Tibial nerve (tissue), 4 donors: Measurements from ENCODE around the gene SLC6A8. TPM values are rescaled to one million over a fixed set of nuclear protein-coding genes. Genes with fewer than 3 reads are reported as not detected.
A peak's percentile ranks its signal among the peaks of the same experiment; 100 is the strongest.

Experiments used
- DNase-seq, 2 donors: peaks; one replicate each; pipeline ENCODE4 v3.0.0-alpha.2; 2019; ENCODE audit warnings: low spot score in 2 of 2
- H3K27ac ChIP-seq, 4 donors: fragments of 200-600 bp; sonication (generic) in 3 of 4; one replicate each; pipeline ENCODE4 v1.5.1; 2017 to 2019; ENCODE audit warnings: mild to moderate bottlenecking in 1 of 4
- H3K27me3 ChIP-seq, 2 donors: fragments of 200-600 bp; sonication (generic) in 1 of 2; one replicate each; pipeline versions ENCODE4 v1.5.1 to v1.6.0; 2017 to 2019
- H3K36me3 ChIP-seq, 3 donors: fragments of 200-600 bp; sonication (generic); one replicate each; pipeline ENCODE4 v1.5.1; 2018 to 2019
- H3K4me1 ChIP-seq, 4 donors: fragments of 200-600 bp; sonication (generic) in 3 of 4; one replicate each; pipeline ENCODE4 v1.5.1; 2017 to 2019
- H3K4me3 ChIP-seq, 4 donors: fragments of 200-600 bp; sonication (generic) in 3 of 4; one replicate each; pipeline ENCODE4 v1.5.1; 2017 to 2019; ENCODE audit warnings: mild to moderate bottlenecking in 1 of 4, moderate library complexity in 1 of 4
- H3K9me3 ChIP-seq, 4 donors: fragments of 200-600 bp; sonication (generic) in 3 of 4; one replicate each; pipeline ENCODE4 v1.5.1; 2017 to 2019
- CTCF ChIP-seq, 5 experiments: fragments of 200-600 bp in 3 of 5; fragments of 450-650 bp in 2 of 5; sonication (generic) in 3 of 5; IDR thresholded peaks; one replicate each; pipeline ENCODE4 v1.5.1; 2016 to 2019; ENCODE audit warnings: antibody characterized with exemption in 5 of 5, mild to moderate bottlenecking in 3 of 5, moderate library complexity in 2 of 5
- EP300 ChIP-seq, 2 donors: sonication (generic); formaldehyde crosslinking; IDR thresholded peaks; one replicate each; pipeline ENCODE4 v1.6.1; 2017; ENCODE audit warnings: antibody characterized with exemption in 2 of 2, mild to moderate bottlenecking in 1 of 2
- POLR2A ChIP-seq, 2 donors: fragments of 450-650 bp; IDR thresholded peaks; one replicate each; pipeline ENCODE4 v1.6.1; 2017; ENCODE audit warnings: antibody characterized with exemption in 2 of 2, mild to moderate bottlenecking in 2 of 2, moderate library complexity in 2 of 2
- WGBS, 2 donors: methylation state at CpG; one replicate each; pipeline ENCODE4 v1.1.5; 2018; 5-methylcytosine and 5-hydroxymethylcytosine counted together
- total RNA-seq, 4 donors: library from RNA; depleted of rRNA; stranded (reverse); fragments of >200 nt; gene quantifications; one replicate each; pipeline ENCODE4 v1.1.0, GENCODE V29; 2016

SLC6A8 gene
- total RNA-seq, 4 donors from 2014 or later: 14.4 to 26.7 (median 21.9) TPM

- Histone ChIP-seq H3K27me3 (no peaks in the 10 kb centered on the region), H3K9me3 (no peaks in the 10 kb centered on the region), H3K4me1 (peaks cover 0 to 12% (median 0%) of the 10 kb centered on the region in 4 donors), H3K27ac (no peak overlapping the region), H3K36me3 (peaks cover 0 to 29% (median 0%) of the 10 kb centered on the region in 3 donors), H3K4me3 (no peak overlapping the region)
- 83 to 92% methylated on average over 6 to 9 of the region's 9 CpGs for WGBS, 2 donors
- no peak for TF ChIP-seq EP300 (IDR thresholded peaks at IDR 0.05)
- no peak for TF ChIP-seq CTCF (IDR thresholded peaks at IDR 0.05)
- no peak for TF ChIP-seq POLR2A (IDR thresholded peaks at IDR 0.05)
- DNase-seq: no peak
These were observed 19.1 kb downstream of the SLC6A8 start for GRCh38 chrX:153706799-153707198.

GRCh38 chrX:153707406-153707805 lies 19.7 kb downstream of the SLC6A8 start:
- H3K4me1 ChIP-seq: peaks cover 0 to 12% (median 0%) of the 10 kb centered on the region in 4 donors
- H3K9me3 ChIP-seq: no peaks in the 10 kb centered on the region
- H3K36me3 ChIP-seq: peaks cover 0 to 23% (median 0%) of the 10 kb centered on the region in 3 donors
- no peak overlapping the region for H3K27ac ChIP-seq
- no peak for DNase-seq
- no peak overlapping the region for H3K4me3 ChIP-seq
- TF ChIP-seq EP300 (IDR thresholded peaks at IDR 0.05): no peak
- WGBS, 2 donors: 86 to 90% methylated on average over 1 to 6 of the region's 6 CpGs
- no peaks in the 10 kb centered on the region for H3K27me3 ChIP-seq

GRCh38 chrX:153708415-153708814 lies 20.7 kb downstream of the SLC6A8 start:
- Histone ChIP-seq H3K27ac (peak overlapping the region in 2 of 4 donors; percentile 11 to 50), H3K36me3 (peaks cover 0 to 22% (median 0%) of the 10 kb centered on the region in 3 donors), H3K4me1 (peaks cover 0 to 8% (median 0%) of the 10 kb centered on the region in 4 donors), H3K27me3 (no peaks in the 10 kb centered on the region), H3K4me3 (no peak overlapping the region), H3K9me3 (no peaks in the 10 kb centered on the region)
- 21 to 27% methylated on average over 8 to 13 of the region's 13 CpGs for WGBS, 2 donors
- DNase-seq: peak in 1 of 2 donors; percentile 41
- TF ChIP-seq EP300 (IDR thresholded peaks at IDR 0.05) (no peak), CTCF (IDR thresholded peaks at IDR 0.05) (peak; percentile 43 to 74 (median 56))

GRCh38 chrX:153709726-153710674 lies 22.3 kb downstream of the SLC6A8 start:
- no peak overlapping the region for H3K4me3 ChIP-seq
- H3K27me3 ChIP-seq: no peaks in the 10 kb centered on the region
- 83 to 87% methylated on average over 19 to 23 of the region's 27 CpGs for WGBS, 2 donors
- peaks cover 0 to 5% (median 0%) of the 10 kb centered on the region in 4 donors for H3K4me1 ChIP-seq
- no peaks in the 10 kb centered on the region for H3K9me3 ChIP-seq
- no peak for TF ChIP-seq CTCF (IDR thresholded peaks at IDR 0.05)
- DNase-seq: no peak
- peaks cover 0 to 31% (median 4%) of the 10 kb centered on the region in 3 donors for H3K36me3 ChIP-seq
- no peak overlapping the region for H3K27ac ChIP-seq

GRCh38 chrX:153714256-153714655 lies 26.5 kb downstream of the SLC6A8 start:
- H3K27ac ChIP-seq: no peak overlapping the region
- no peaks in the 10 kb centered on the region for H3K9me3 ChIP-seq
- no peaks in the 10 kb centered on the region for H3K4me1 ChIP-seq
- no peaks in the 10 kb centered on the region for H3K27me3 ChIP-seq
- no peak for DNase-seq
- WGBS, 2 donors: 79 to 81% methylated on average over 3 of the region's 3 CpGs
- H3K36me3 ChIP-seq: peaks cover 0 to 55% (median 4%) of the 10 kb centered on the region in 3 donors
- no peak overlapping the region for H3K4me3 ChIP-seq
- no peak for TF ChIP-seq POLR2A (IDR thresholded peaks at IDR 0.05)
- no peak for TF ChIP-seq EP300 (IDR thresholded peaks at IDR 0.05)
- no peak for TF ChIP-seq CTCF (IDR thresholded peaks at IDR 0.05)
